ENCODE data around the gene MARCKSL1.

MARCKSL1 gene

GRCh38 chr1:32334274-32334861 is 1.7 kb downstream of the MARCKSL1 start:
- TF ChIP-seq CTCF (IDR thresholded peaks at IDR 0.05; ENCODE audit: unreplicated experiment in 3 of 3): no peak
- Mint-ChIP-seq H3K27ac (peak overlapping the region; percentile 66 to 93 (median 84)), H3K4me1 (peaks cover 36% of the 10 kb centered on the region), H3K9me3 (no peaks in the 10 kb centered on the region), H3K27me3 (ENCODE audit: low read depth) (no peaks in the 10 kb centered on the region), H3K4me3 (peak overlapping the region; percentile 98), H3K36me3 (ENCODE audit: low read depth) (peaks cover 52% of the 10 kb centered on the region)

GRCh38 chr1:32333251-32333963 is 2.6 kb downstream of the MARCKSL1 start:
- no peak for TF ChIP-seq CTCF (IDR thresholded peaks at IDR 0.05; ENCODE audit: unreplicated experiment in 3 of 3)
- Mint-ChIP-seq H3K9me3 (no peaks in the 10 kb centered on the region), H3K27me3 (ENCODE audit: low read depth) (no peaks in the 10 kb centered on the region), H3K36me3 (ENCODE audit: low read depth) (peaks cover 62% of the 10 kb centered on the region), H3K4me3 (peak overlapping the region; percentile 98), H3K27ac (peak overlapping the region; percentile 37 to 74 (median 66)), H3K4me1 (peaks cover 31% of the 10 kb centered on the region)

DNA sequence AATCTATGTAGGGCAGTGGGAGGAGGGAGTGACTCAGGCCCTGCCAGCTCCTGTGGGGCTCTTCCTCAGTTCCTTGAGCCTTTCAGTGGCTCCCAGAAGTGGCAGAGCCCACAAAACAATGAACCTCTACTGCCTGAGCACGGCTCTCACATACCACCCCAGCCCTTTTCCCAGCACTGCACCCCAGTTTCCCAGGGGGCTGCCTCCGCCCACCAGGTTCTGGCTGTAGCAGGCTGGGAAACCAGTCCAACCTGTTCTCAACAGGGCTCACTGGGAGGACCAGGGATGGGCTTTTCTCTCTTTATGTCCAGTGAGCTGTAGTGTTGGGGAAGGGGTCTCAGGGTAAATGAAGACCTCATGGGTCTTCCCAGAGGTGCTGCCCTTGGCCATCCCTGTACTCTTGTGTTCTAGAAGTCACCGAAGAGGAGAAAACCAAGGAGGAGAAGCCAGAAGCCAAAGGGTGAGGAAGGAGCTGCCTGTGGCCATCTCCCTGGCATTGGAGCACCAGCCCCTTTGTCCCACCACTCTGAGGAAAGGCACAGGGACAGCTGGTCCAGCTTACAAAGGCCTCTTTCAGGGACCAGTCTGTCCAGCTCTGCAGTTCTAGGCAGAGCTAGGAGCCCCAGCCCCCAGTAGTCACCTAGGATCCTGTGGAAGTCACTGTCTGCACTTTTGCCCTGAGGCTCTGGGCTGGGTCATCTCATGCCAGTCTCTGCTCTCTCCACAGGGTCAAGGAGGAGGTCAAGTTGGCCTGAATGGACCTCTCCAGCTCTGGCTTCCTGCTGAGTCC is 3.5 kb downstream of the MARCKSL1 start:
- Mint-ChIP-seq H3K27me3 (ENCODE audit: low read depth) (no peaks in the 10 kb centered on the region), H3K9me3 (no peaks in the 10 kb centered on the region), H3K27ac (peak overlapping the region in 2 of 3 experiments; percentile 45 to 63), H3K4me1 (peaks cover 22% of the 10 kb centered on the region), H3K4me3 (peak overlapping the region; percentile 63 to 78 (median 76)), H3K36me3 (ENCODE audit: low read depth) (peaks cover 68% of the 10 kb centered on the region)
- no peak for TF ChIP-seq CTCF (IDR thresholded peaks at IDR 0.05; ENCODE audit: unreplicated experiment in 3 of 3)

DNA sequence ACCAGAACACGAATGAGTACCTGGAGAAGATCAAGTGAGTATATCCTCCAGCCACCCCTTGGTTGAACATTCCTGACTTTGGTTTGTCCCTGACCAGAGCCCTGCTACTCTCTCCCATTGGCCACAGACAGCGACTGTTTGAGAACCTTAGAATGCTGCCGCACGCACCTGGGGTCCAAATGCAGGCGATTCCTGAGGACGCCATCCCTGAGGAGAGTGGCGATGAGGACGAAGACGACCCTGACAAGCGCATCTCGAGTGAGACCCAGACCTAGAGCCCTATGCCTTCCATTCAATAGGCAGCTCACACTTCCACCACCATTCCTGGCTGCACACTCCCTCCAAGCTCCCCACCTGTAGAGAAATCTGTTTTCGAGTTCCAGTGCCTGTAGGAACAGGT is 4.5 kb downstream of the MARCKSL1 start:
- no peak for TF ChIP-seq CTCF (IDR thresholded peaks at IDR 0.05; ENCODE audit: unreplicated experiment in 3 of 3)
- Mint-ChIP-seq H3K4me3 (peak overlapping the region; percentile 4 to 78 (median 24)), H3K27me3 (ENCODE audit: low read depth) (no peaks in the 10 kb centered on the region), H3K4me1 (peaks cover 22% of the 10 kb centered on the region), H3K36me3 (ENCODE audit: low read depth) (peaks cover 75% of the 10 kb centered on the region), H3K27ac (peak overlapping the region in 2 of 3 experiments; percentile 6 to 39), H3K9me3 (no peaks in the 10 kb centered on the region)

DNA sequence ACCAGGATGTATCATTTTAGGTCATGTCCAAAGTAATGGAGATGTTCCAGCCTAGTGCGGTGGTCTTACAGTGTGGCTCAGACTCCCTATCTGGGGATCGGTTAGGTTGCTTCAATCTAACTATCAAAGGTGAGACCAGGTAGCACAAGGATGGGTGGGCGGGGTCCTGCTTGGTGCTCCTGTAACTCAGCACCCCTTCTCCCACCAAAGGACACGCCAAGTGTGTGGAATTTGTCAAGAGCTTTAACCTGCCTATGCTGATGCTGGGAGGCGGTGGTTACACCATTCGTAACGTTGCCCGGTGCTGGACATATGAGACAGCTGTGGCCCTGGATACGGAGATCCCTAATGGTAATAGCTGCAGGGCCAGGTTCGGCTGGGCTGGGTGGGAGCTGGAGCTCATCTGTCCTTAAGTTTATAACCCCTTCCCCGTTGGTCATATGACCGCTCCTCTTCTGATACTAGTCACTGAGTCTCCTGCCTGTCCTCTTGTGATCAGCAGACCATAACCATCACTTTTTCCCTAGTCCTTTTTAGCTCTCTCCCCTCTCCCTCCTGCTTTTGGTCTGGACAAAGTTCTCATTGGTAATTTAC is 5.4 kb downstream of the MARCKSL1 start:
- Mint-ChIP-seq H3K27ac (peak overlapping the region in 2 of 3 experiments; percentile 39 to 53), H3K36me3 (ENCODE audit: low read depth) (peaks cover 76% of the 10 kb centered on the region), H3K4me1 (peaks cover 22% of the 10 kb centered on the region), H3K4me3 (no peak overlapping the region), H3K9me3 (no peaks in the 10 kb centered on the region), H3K27me3 (ENCODE audit: low read depth) (no peaks in the 10 kb centered on the region)
- no peak for TF ChIP-seq CTCF (IDR thresholded peaks at IDR 0.05; ENCODE audit: unreplicated experiment in 3 of 3)

Data from nephron (organoid).